AG04450 (cell line): ENCODE measurements around the gene UPF3A. TPM values are rescaled to one million over a fixed set of nuclear protein-coding genes. Genes with fewer than 3 reads are reported as not detected.
"Not testable (repeated sequence)": the region's sequence is repeated elsewhere in the genome, so short reads cannot be mapped to it uniquely, and the experiment has no call there.

Experiments
- CTCF ChIA-PET: fragments of 300-600, 350-600 bp; formaldehyde crosslinking; extraction: SDS; loops from one replicate; lab custom pipeline; 2022; ENCODE audit warnings: antibody characterized with exemption, inconsistent platforms; lab: Charles Lee
- POLR2A ChIA-PET: fragments of 350-600 bp; formaldehyde crosslinking; extraction: SDS; loops from one replicate; lab custom pipeline; 2021; ENCODE audit warnings: antibody characterized with exemption, inconsistent platforms; lab: Yijun Ruan, JAX
- DNase-seq: peaks from one replicate; pipeline ENCODE4 v3.0.0-alpha.2; 2011; ENCODE audit warnings: low read depth, low spot score
- H3K27ac ChIP-seq: one replicate; pipeline ENCODE4 v1.5.1; 2012; ENCODE audit warnings: low read depth, low read length, control low read depth
- H3K27me3 ChIP-seq: one replicate; pipeline ENCODE4 v1.6.0; 2012; ENCODE audit warnings: low read length; ENCODE audit not compliant: control insufficient read depth, insufficient read depth
- H3K4me3 ChIP-seq: 2 replicates; pipeline ENCODE4 v1.5.1; 2011; ENCODE audit warnings: mild to moderate bottlenecking, low read depth, low read length, control low read depth
- H3K9me3 ChIP-seq: 2 replicates; pipeline ENCODE4 v1.5.1; 2012; ENCODE audit warnings: low read length; ENCODE audit not compliant: control insufficient read depth, insufficient read depth
- polyA plus RNA-seq: library from polyadenylated mRNA; depleted of rRNA; stranded (reverse); fragments of >200 nt; gene quantifications from 2 replicates; pipeline ENCODE4 v1.2.3, GENCODE V29; 2011
- TF ChIP-seq, protein P1 (sequence below): IDR thresholded peaks from 2 replicates; pipeline ENCODE4 v1.5.1; 2011; ENCODE audit warnings: low read depth, low read length, control low read depth, inconsistent platforms

Gene UPF3A
- polyA plus RNA-seq, 1 experiment: 60.3 TPM

DNA sequence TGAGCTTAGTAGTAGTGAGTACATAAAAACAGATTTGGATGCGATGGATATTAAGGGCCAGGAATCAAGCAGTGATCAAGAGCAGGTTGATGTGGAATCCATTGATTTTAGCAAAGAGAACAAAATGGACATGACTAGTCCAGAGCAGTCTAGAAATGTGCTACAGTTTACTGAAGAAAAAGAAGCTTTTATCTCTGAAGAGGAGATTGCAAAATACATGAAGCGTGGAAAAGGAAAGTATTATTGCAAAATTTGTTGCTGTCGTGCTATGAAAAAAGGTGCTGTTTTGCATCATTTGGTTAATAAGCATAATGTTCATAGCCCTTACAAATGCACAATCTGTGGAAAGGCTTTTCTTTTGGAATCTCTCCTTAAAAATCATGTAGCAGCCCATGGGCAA lies 44.3 kb downstream of the UPF3A start:
- ChIA-PET POLR2A (no interaction called here), CTCF (interaction anchor here (1.2 kb wide), 1 partner anchor 13 kb away, joined by 5 read pairs; no protein-coding TSS in a partner anchor)
- DNase-seq: no peak
- no peak overlapping the region for H3K4me3 ChIP-seq
- TF ChIP-seq, protein P1, sequence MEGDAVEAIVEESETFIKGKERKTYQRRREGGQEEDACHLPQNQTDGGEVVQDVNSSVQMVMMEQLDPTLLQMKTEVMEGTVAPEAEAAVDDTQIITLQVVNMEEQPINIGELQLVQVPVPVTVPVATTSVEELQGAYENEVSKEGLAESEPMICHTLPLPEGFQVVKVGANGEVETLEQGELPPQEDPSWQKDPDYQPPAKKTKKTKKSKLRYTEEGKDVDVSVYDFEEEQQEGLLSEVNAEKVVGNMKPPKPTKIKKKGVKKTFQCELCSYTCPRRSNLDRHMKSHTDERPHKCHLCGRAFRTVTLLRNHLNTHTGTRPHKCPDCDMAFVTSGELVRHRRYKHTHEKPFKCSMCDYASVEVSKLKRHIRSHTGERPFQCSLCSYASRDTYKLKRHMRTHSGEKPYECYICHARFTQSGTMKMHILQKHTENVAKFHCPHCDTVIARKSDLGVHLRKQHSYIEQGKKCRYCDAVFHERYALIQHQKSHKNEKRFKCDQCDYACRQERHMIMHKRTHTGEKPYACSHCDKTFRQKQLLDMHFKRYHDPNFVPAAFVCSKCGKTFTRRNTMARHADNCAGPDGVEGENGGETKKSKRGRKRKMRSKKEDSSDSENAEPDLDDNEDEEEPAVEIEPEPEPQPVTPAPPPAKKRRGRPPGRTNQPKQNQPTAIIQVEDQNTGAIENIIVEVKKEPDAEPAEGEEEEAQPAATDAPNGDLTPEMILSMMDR: no peak
- no peaks in the 10 kb centered on the region for H3K9me3 ChIP-seq
- H3K27ac ChIP-seq: no peak overlapping the region
- H3K27me3 ChIP-seq: no peaks in the 10 kb centered on the region

DNA sequence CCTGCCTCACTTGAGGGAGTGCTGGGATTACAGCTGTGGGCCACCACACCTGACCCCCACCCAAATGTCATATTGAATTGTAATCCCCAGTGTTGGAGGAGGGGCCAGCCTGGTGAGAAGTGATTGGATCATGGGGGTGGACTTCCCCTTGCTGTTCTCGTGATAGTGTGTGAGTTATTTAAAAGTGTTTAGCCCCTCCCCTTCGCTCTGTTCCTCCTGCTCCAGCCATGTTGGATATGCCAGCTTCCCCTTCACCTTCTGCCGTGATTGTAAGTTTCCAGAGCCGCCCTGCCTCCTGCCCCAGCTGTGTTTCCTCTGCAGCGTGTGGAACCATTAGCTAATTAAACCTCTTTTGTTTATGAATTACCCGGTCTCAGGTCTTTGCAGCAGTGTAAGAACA lies 46.6 kb downstream of the UPF3A start:
- CTCF ChIA-PET: interaction anchor here (0.6 kb wide), 1 partner anchor 13 kb away, joined by 4 read pairs; no protein-coding TSS in a partner anchor
- TF ChIP-seq, protein P1: no peak
- POLR2A ChIA-PET: interaction anchor here (0.9 kb wide), 1 partner anchor 10 kb away, joined by 3 read pairs; no protein-coding TSS in a partner anchor

DNA sequence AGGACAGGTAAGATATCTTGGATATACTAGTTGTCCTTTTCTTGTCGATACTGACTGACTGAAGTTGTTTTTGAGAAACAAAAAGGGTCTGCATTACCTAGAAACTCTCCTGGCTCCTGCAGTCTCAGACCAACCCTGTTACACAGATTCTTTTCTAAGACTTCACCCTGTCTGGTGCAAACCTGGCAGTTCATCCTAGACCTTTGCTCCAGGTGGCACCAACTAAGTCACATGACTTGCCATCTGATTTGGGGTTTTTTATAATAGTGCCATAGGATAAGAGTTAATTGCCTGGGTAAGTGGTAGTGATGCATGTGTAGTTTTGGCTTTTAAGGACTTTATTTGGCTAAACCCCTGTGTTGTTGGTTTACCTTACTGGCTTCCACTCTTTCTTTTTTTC lies 47.2 kb downstream of the UPF3A start:
- Histone ChIP-seq H3K27me3 (no peaks in the 10 kb centered on the region), H3K9me3 (no peaks in the 10 kb centered on the region), H3K4me3 (no peak overlapping the region), H3K27ac (no peak overlapping the region)
- no peak for DNase-seq
- TF ChIP-seq, protein P1: no peak
- POLR2A ChIA-PET: no interaction called here
- CTCF ChIA-PET: no interaction called here

More for the DNA sequence above, 46.6 kb downstream of the UPF3A start:
- Histone ChIP-seq H3K4me3 (no peak overlapping the region), H3K9me3 (no peaks in the 10 kb centered on the region), H3K27ac (no peak overlapping the region), H3K27me3 (no peaks in the 10 kb centered on the region)
- no peak for DNase-seq

DNA sequence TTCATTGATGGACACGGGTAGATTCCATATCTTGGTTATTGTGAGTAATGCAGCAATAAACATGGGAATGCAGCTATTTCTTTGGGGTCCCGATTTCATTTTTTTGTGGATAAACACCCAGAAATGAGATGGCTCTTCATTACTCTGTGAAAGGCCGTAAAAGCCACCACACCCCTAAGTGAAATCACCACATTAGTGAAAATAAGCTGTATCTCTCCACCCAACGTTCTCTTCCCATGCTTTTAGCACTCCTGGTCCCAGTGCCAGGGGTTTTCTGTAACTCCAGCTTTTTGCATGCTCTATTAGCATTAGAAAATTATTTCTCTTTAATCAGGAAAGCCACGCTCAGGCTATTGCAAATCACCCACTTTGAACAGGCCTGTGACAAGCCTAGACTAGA lies 48.7 kb downstream of the UPF3A start:
- H3K27me3 ChIP-seq: no peaks in the 10 kb centered on the region
- ChIA-PET CTCF (interaction anchor here (1.0 kb wide), 1 partner anchor 10 kb away, joined by 4 read pairs; no protein-coding TSS in a partner anchor), POLR2A (no interaction called here)
- no peak overlapping the region for H3K4me3 ChIP-seq
- TF ChIP-seq, protein P1: no peak
- no peak for DNase-seq
- H3K27ac ChIP-seq: no peak overlapping the region
- H3K9me3 ChIP-seq: no peaks in the 10 kb centered on the region

DNA sequence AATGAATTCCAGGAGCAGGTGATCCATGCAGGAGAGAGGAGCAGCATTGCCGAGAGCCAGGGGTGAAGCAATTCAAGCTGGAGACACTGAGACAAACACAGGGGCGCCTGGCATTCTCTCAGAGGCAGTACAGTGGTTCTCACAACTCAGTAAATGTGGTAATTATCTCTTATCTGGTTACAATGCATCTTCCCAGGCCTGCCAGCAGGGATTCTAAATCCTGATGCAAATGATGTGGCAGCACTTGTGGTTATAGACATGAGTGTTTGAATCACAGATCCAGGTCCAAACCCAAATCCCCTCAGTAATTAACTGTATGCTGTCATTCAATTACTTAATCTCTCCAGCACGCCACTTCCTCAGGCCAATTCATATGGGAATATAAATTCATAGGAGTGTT lies 52.5 kb downstream of the UPF3A start:
- H3K4me3 ChIP-seq, H3K27me3 ChIP-seq, H3K27ac ChIP-seq, POLR2A ChIA-PET, DNase-seq, H3K9me3 ChIP-seq: not testable (repeated sequence)
- CTCF ChIA-PET: interaction anchor here (1.2 kb wide), 1 partner anchor 9 kb away, joined by 3 read pairs; no protein-coding TSS in a partner anchor
